Stimulated activated CD4-positive, alpha-beta T cell treated with anti-CD3 and anti-CD28 coated beads, Interleukin-1b, Interleukin-23, amount 100 ng/mL, for 4 hours (primary cell): ENCODE results near the gene EXOC3L4.
"Not testable (repeated sequence)": the region's sequence is repeated elsewhere in the genome, so short reads cannot be mapped to it uniquely, and the experiment has no call there.

ENCODE experiments used
- DNase-seq, 2 donors: peaks; one replicate each; pipeline ENCODE4 v3.0.0-alpha.2; 2020; ENCODE audit warnings: low read depth in 2 of 2

The EXOC3L4 gene

DNA sequence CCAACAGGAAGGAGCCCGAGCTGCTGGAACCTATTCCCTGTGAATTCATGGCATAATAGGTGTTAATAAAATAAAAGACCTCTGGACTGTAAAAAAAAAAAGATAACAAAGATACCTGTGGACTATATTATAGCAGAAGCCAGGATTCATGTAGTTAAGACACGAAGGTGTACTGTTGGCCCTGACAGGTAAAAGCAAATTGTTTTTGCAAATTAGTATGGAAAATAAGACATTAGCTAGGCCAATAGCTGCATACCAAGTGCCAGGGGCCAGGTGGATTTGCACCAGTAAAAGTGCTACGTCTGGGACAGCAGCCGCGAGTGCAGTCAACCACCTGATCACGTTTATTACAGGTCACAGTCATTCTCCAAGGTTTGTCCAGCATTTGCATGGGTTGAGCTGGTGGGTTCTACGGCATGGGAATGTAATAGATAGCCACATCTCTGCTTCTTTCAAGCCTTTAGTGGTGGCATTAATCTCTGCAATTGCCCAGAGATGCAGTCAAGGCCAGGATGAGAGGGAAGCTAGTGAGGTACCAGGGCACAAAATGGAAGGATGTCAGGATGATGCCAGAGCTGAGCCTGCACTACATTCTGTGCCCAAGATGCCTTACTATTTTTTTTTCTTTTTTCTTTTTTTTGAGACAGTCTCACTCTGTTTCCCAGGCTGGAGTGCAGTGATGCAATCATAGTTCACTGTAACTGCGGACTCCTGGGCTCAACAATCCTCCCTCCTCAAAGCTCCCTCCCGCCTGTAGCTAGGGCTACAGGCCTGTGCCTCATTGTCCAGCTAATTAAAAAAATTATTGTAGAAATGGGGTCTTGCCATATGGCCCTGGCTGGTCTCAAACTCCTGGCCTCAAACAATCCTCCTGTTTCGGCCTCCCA, 55.1 kb downstream of the EXOC3L4 start:
- DNase-seq, result no peak

DNA sequence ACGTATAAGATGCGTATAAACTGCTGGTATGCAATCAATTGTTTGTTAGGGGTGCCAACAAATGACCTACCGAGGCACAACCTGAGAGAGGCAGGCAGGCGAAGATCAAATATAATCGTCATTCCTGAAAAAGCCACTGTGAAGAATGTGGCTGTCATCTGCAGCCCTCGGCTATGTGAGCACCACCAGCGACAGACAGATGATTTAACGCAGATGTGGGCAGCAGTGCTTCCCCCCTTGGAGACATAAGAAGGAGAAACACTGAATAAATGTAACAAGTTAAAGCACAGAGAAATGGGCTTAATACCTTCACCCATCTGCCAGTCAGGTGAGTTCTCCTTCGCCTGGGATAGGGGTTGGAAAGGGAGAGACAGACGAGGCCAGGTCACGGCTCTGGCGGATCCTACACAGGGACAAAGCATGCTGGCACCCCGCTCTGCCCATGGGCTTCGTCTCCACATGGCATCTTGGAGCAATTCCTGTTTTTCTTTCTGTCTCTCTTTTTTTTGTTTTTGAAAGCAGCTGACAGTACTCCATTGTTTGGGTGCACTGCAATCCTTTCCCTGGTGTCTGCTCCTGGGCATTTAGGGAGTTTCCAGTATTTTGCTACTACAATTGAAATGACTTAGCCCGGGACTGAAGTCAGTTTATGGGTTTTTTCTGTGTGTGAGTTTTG, 56.9 kb downstream of the EXOC3L4 start:
- DNase-seq, result no peak

DNA sequence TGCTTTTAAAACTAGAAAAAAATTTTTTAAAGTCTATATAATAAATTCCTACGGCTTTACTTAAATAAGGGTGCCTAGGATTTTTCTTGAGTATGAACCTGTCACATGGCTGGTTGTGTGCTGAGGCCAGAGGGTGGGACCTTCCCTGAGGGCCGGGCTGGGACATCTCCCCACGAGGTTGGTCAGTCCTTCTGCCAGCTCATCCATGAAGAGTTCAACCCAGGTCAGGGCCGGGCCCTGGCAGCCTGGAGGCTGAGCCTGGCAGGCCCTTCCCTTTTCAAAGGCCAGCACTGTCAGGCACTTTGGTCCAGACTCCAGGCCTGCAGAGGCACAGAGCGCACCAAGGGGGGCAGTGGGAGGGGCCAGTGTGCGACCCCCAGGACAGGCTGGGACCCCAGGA, 60.5 kb downstream of the EXOC3L4 start:
- DNase-seq, result no peak

DNA sequence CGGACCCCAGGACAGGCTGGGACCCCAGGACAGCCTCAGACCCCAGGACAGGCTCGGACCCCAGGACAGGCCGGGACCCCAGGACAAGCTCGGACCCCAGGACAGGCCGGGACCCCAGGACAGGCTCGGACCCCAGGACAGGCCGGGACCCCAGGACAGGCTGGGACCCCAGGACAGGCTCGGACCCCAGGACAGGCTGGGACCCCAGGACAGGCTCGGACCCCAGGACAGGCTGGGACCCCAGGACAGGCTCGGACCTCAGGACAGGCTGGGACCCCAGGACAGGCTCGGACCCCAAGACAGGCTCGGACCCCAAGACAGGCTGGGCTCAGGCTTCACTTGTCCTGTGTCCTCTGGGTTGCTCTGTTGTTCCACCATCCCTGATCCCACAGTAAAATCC, 60.9 kb downstream of the EXOC3L4 start:
- DNase-seq, result not testable (repeated sequence)

DNA sequence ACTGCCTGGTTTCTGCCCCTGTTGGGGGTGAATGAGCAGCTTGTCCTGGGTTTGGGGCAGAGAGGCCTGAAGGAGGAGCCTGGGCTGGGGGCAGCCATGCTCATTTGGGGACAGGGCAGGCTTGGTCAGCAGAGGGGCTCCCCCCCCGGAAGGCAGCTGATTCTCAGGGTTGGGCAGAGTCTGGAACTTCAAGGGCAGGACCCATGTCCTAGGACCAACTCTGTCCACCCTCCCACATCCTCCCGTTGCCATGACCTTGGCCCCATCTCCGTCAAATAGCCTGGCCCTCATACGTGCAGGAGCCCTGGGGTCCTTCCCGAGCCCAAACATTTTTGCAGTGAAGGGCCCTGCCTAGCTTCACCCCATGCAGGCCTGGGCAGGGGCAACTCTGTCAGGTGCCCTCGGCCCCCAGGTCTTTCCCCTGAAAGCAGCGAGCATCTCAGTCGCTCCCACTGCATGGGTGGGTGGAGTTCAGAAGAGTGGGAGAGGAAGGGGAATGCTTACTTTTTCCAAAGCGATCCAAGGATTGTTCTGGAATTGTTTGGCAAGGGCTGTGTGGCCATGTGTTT, 61.4 kb downstream of the EXOC3L4 start:
- no peak for DNase-seq

DNA sequence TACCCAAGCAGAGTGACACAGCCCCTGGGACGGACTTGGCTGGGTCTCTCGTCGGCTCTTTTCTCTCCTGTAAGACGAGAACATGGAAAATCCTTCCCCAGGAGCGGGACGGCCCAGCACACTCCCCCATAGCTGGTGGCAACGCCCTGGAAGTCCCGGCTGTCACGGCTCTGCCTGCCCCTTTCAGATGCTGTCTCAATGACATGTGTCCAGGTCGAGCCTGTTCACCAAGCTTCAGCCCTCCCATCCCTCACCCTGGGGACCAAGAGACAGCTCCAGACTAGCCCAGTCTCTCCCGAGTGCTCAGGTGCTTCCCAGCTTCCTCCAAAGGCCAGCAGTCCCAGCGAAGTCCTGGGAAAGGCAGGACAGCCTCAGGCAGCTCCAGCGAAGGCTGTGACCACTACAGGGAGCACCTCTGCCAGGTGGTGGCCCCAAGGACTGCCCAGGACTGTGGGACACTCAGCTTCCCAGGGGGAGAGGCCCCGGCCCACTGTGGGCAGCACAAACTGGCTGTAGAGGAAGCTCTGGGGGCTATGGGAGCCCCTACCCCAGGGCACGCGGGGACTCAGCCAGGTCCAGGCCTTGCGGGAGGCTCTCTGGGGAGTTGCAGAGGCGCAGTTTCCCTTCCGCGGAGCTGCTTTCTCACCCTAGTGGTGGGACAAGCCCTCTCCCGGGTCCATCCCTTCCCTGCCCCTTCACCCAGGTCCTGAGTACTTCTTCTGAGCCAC, 62.3 kb downstream of the EXOC3L4 start:
- DNase-seq, result no peak

DNA sequence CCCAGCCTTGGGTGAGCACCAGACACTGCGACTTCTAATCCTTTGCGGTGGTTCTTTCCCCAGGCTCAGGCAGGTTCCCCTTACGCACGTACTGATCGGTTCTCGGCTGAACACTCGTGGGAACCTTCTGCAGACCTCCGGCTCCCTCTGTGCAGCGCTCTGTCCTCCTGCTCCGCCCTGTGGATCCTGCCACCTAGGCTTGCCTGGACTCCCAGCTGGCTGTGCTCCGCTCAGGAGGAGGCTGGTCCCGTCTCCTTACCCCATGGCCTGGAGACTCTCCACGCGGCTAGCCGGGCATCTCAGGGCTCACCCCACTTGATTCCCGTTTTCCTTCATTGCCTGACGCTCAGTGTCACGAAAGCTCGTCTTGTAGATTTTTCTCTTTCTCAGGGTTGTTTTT, 63.4 kb downstream of the EXOC3L4 start:
- DNase-seq, result no peak

DNA sequence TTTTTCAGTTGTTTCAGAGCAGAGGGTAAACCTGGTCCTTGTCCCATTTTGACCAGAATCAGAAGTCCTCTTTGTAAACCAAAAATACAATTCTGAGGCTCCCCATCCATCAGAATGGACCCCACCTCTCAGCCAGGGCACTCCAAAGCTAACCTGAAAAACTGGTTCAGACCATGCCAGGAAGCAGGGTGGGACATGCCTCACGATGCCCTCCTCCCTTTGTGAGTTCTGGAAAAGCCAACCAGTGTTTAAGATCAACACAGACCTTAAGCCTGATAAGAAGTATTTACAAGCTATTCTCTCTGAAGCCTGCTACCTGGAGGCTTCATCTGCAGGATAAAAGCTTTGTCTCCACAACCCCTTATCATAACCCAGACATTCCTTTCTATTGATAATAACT, 64.2 kb downstream of the EXOC3L4 start:
- DNase-seq, result no peak
